Liver (tissue), 9 donors: Measurements from ENCODE around the gene VASN. TPM values are rescaled to one million over a fixed set of nuclear protein-coding genes. Genes with fewer than 3 reads are reported as not detected.

ENCODE experiments used
- DNase-seq: peaks from one replicate; pipeline ENCODE4 v3.0.0-alpha.2; 2017; ENCODE audit warnings: low spot score
- H3K27ac ChIP-seq, 2 donors: one replicate each; pipeline ENCODE4 v1.7.0; 2013; ENCODE audit warnings: inconsistent platforms in 2 of 2, low read length in 2 of 2, control low read depth in 1 of 2, low read depth in 1 of 2, mild to moderate bottlenecking in 1 of 2
- H3K27me3 ChIP-seq, 4 donors: one replicate each; pipeline versions ENCODE4 v1.6.1 to v1.7.0; 2013; ENCODE audit warnings: low read length in 3 of 4, inconsistent platforms in 1 of 4, mild to moderate bottlenecking in 1 of 4, moderate library complexity in 1 of 4; ENCODE audit not compliant: control insufficient read depth in 4 of 4, insufficient read depth in 4 of 4
- H3K36me3 ChIP-seq, 4 donors: one replicate each; pipeline versions ENCODE4 v1.6.1 to v1.7.0; 2013; ENCODE audit warnings: low read length in 3 of 4, mild to moderate bottlenecking in 3 of 4, low read depth in 1 of 4, moderate library complexity in 1 of 4; ENCODE audit not compliant: control insufficient read depth in 4 of 4, insufficient read depth in 3 of 4
- H3K4me1 ChIP-seq, 4 donors: one replicate each; pipeline versions ENCODE4 v1.6.1 to v1.7.0; 2013; ENCODE audit warnings: low read length in 3 of 4, mild to moderate bottlenecking in 3 of 4, moderate library complexity in 1 of 4; ENCODE audit not compliant: control insufficient read depth in 4 of 4, insufficient read depth in 4 of 4
- H3K4me3 ChIP-seq, 3 donors: one replicate each; pipeline versions ENCODE4 v1.6.1 to v1.7.0; 2013; ENCODE audit warnings: low read length in 3 of 3, control low read depth in 1 of 3, low read depth in 1 of 3, mild to moderate bottlenecking in 1 of 3
- H3K9ac ChIP-seq, 2 donors: one replicate each; pipeline ENCODE4 v1.7.0; 2013; ENCODE audit warnings: low read length in 2 of 2, mild to moderate bottlenecking in 2 of 2, moderate library complexity in 2 of 2, control low read depth in 1 of 2, low read depth in 1 of 2
- H3K9me3 ChIP-seq, 4 donors: one replicate each; pipeline versions ENCODE4 v1.6.1 to v1.7.0; 2013; ENCODE audit warnings: low read length in 3 of 4; ENCODE audit not compliant: control insufficient read depth in 4 of 4
- FOXA1 ChIP-seq: IDR thresholded peaks from 2 replicates; pipeline ENCODE4 v1.6.1; 2016; ENCODE audit warnings: antibody characterized with exemption
- FOXA2 ChIP-seq: IDR thresholded peaks from 2 replicates; pipeline ENCODE4 v1.6.1; 2016; ENCODE audit warnings: antibody characterized with exemption
- GABPA ChIP-seq, 2 donors: IDR thresholded peaks in 1 of 2; conservative IDR thresholded peaks in 1 of 2; 2 replicates each; pipeline ENCODE4 v1.6.1; 2016; ENCODE audit warnings: antibody characterized with exemption in 2 of 2, mild to moderate bottlenecking in 1 of 2, moderate library complexity in 1 of 2
- HNF4A ChIP-seq, 2 donors: conservative IDR thresholded peaks; 2 replicates each; pipeline ENCODE4 v1.6.1; 2016; ENCODE audit warnings: antibody characterized with exemption in 2 of 2, mild to moderate bottlenecking in 2 of 2
- NR2F2 ChIP-seq: IDR thresholded peaks from 2 replicates; pipeline ENCODE4 v1.6.1; 2016; ENCODE audit warnings: antibody characterized with exemption
- SP1 ChIP-seq: IDR thresholded peaks from 2 replicates; pipeline ENCODE4 v1.6.1; 2018; ENCODE audit warnings: antibody characterized with exemption, mild to moderate bottlenecking
- TAF1 ChIP-seq: conservative IDR thresholded peaks from 2 replicates; pipeline ENCODE4 v1.6.1; 2016; ENCODE audit warnings: antibody characterized with exemption, mild to moderate bottlenecking
- YY1 ChIP-seq: IDR thresholded peaks from 2 replicates; pipeline ENCODE4 v1.6.1; 2016; ENCODE audit warnings: antibody characterized with exemption, mild to moderate bottlenecking
- WGBS: extraction: QIAGEN DNeasy Blood & Tissue Kit; methylation state at CpG from one replicate; pipeline ENCODE4 v1.1.7; 2013; 5-methylcytosine and 5-hydroxymethylcytosine counted together
- polyA plus RNA-seq, 2 donors: library from polyadenylated mRNA; stranded (reverse) in 1 of 2; unstranded in 1 of 2; fragments of 200-250 nt in 1 of 2; fragments of >200 nt in 1 of 2; fragmentation: Nextera tagmentation in 1 of 2; extraction: Ambion mirVana in 1 of 2; gene quantifications; one replicate each; pipeline versions ENCODE4 v1.2.1 to v1.2.3, GENCODE V29; 2013 to 2015
- total RNA-seq, 2 donors: library from RNA; depleted of rRNA; stranded (reverse); fragments of >200 nt; gene quantifications; one replicate each; pipeline ENCODE4 v1.2.3, GENCODE V29; 2014
- TF ChIP-seq, protein P1 (sequence below): IDR thresholded peaks from 2 replicates; pipeline ENCODE4 v1.6.1; 2016; ENCODE audit warnings: antibody characterized with exemption
- TF ChIP-seq, protein P2 (sequence below): IDR thresholded peaks from 2 replicates; pipeline ENCODE4 v1.6.1; 2016; ENCODE audit warnings: antibody characterized with exemption
- TF ChIP-seq, protein P3 (sequence below): IDR thresholded peaks from 2 replicates; pipeline ENCODE4 v1.6.1; 2016; ENCODE audit warnings: antibody characterized with exemption, mild to moderate bottlenecking
- donor health status: healthy.
- donor health status: healthy.
- donor health status: healthy.
- donor health status: healthy.
- donor health status: healthy.

The VASN gene
- total and polyA plus RNA-seq, 4 donors = 6.2 to 26.9 (median 21.2) TPM

DNA sequence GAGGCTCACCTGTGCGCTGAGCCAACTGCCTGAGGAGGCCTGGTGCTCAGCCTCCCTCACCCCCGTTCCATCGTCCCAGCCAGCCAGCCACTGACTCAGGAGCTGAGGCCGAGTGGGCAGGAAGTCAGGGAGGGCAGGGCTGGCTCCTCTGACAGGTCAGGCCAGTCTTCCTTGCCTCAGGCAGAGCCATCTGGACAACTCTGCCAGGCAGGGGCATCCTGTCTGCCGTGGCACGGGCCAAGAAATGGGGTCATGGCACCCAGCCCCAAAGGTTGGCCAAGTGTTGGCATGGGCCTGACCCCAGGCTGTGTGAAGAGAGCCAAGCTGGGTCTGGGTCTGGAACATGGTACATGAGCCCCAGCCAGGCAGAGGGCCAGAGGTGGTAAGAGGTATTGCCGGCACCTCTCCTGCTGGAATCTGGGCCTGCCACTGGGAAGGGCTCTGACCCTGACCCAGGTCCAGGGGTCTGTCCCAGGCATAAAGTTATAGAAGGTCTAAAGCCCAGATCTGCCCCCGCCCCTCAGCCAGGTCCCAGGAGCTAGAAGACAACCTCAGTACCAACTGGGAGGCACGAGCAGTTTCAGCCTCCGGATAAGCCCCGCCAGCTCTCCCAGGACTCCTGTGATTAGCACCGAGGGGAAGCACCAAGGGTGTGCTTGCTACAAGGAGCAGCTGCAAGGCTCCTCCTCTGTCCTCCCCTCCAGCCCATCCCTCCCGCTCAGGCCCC is 2.5 kb upstream of the VASN start:
- Histone ChIP-seq H3K27ac (peak overlapping the region in 1 of 2 donors; percentile 53), H3K36me3 (peaks cover 0 to 4% (median 0%) of the 10 kb centered on the region in 4 donors), H3K9me3 (no peaks in the 10 kb centered on the region), H3K4me3 (no peak overlapping the region), H3K27me3 (no peaks in the 10 kb centered on the region), H3K4me1 (peaks cover 5 to 39% (median 29%) of the 10 kb centered on the region in 4 donors), H3K9ac (no peak overlapping the region)
- peak in 1 of 2 donors; percentile 27 for TF ChIP-seq HNF4A (conservative IDR thresholded peaks at IDR 0.05)
- TF ChIP-seq, protein P1, sequence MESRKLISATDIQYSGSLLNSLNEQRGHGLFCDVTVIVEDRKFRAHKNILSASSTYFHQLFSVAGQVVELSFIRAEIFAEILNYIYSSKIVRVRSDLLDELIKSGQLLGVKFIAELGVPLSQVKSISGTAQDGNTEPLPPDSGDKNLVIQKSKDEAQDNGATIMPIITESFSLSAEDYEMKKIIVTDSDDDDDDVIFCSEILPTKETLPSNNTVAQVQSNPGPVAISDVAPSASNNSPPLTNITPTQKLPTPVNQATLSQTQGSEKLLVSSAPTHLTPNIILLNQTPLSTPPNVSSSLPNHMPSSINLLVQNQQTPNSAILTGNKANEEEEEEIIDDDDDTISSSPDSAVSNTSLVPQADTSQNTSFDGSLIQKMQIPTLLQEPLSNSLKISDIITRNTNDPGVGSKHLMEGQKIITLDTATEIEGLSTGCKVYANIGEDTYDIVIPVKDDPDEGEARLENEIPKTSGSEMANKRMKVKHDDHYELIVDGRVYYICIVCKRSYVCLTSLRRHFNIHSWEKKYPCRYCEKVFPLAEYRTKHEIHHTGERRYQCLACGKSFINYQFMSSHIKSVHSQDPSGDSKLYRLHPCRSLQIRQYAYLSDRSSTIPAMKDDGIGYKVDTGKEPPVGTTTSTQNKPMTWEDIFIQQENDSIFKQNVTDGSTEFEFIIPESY = no peak
- WGBS = 62% methylated on average over 13 of the region's 13 CpGs
- no peak for DNase-seq

DNA sequence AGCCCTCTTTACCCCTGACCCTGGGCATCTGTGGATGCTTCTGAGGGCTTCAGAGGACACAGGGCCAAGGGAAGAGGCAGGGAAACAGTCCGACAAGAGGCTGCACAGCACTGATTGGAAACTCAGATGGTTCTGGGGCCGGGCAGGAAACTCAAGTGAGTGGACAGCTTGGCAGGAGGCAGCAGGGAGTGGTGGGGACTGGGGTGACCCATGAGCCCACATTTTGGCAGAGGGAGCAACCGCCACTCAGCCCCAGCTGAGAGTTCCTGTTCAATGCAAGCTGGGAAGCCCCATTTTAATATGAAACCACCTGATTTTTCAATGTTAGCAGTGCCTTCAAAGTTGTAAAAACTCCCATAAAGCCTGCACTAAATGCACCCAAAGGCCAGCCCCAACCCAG is 1.5 kb upstream of the VASN start:
- WGBS = 84% methylated on average over 3 of the region's 3 CpGs
- DNase-seq = no peak
- peak overlapping the region in 1 of 2 donors; percentile 13 for H3K27ac ChIP-seq
- TF ChIP-seq GABPA (IDR thresholded peaks at IDR 0.05 in 1 of 2, conservative IDR thresholded peaks at IDR 0.05 in 1 of 2) (no peak), NR2F2 (no peak), TAF1 (no peak), SP1 (no peak), YY1 (no peak), HNF4A (conservative IDR thresholded peaks at IDR 0.05) (no peak), FOXA1 (no peak), FOXA2 (no peak)
- TF ChIP-seq, protein P2, sequence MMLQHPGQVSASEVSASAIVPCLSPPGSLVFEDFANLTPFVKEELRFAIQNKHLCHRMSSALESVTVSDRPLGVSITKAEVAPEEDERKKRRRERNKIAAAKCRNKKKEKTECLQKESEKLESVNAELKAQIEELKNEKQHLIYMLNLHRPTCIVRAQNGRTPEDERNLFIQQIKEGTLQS = no peak
- TF ChIP-seq, protein P3, sequence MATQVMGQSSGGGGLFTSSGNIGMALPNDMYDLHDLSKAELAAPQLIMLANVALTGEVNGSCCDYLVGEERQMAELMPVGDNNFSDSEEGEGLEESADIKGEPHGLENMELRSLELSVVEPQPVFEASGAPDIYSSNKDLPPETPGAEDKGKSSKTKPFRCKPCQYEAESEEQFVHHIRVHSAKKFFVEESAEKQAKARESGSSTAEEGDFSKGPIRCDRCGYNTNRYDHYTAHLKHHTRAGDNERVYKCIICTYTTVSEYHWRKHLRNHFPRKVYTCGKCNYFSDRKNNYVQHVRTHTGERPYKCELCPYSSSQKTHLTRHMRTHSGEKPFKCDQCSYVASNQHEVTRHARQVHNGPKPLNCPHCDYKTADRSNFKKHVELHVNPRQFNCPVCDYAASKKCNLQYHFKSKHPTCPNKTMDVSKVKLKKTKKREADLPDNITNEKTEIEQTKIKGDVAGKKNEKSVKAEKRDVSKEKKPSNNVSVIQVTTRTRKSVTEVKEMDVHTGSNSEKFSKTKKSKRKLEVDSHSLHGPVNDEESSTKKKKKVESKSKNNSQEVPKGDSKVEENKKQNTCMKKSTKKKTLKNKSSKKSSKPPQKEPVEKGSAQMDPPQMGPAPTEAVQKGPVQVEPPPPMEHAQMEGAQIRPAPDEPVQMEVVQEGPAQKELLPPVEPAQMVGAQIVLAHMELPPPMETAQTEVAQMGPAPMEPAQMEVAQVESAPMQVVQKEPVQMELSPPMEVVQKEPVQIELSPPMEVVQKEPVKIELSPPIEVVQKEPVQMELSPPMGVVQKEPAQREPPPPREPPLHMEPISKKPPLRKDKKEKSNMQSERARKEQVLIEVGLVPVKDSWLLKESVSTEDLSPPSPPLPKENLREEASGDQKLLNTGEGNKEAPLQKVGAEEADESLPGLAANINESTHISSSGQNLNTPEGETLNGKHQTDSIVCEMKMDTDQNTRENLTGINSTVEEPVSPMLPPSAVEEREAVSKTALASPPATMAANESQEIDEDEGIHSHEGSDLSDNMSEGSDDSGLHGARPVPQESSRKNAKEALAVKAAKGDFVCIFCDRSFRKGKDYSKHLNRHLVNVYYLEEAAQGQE = no peak
- no peak overlapping the region for H3K4me3 ChIP-seq
- no peaks in the 10 kb centered on the region for H3K27me3 ChIP-seq
- H3K4me1 ChIP-seq = peaks cover 12 to 49% (median 37%) of the 10 kb centered on the region in 4 donors
- H3K36me3 ChIP-seq = no peaks in the 10 kb centered on the region
- no peak overlapping the region for H3K9ac ChIP-seq
- no peaks in the 10 kb centered on the region for H3K9me3 ChIP-seq
